HEK293 (cell line): ENCODE results near the gene ACSL3.

Source experiments
- CTCF ChIA-PET: fragments of 350-600 bp; formaldehyde crosslinking; extraction: SDS; loops from one replicate; lab custom pipeline; 2021; ENCODE audit warnings: antibody characterized with exemption; lab: Yijun Ruan, JAX
- POLR2A ChIA-PET: fragments of 300-600 bp; formaldehyde crosslinking; extraction: SDS; loops from one replicate; lab custom pipeline; 2020; ENCODE audit warnings: antibody characterized with exemption, inconsistent platforms; lab: Yijun Ruan, JAX
- H3K27ac ChIP-seq: fragments of 200-500 bp; sonication (Bioruptor generic); 2 replicates; pipeline ENCODE4 v1.5.1; 2014; ENCODE audit warnings: low read depth, low read length, control low read depth, inconsistent platforms; ENCODE audit errors: extremely low read depth
- H3K36me3 ChIP-seq, 2 experiments: fragments of 200-500 bp in 1 of 2; sonication (Bioruptor generic) in 1 of 2; 1 replicate in 1 of 2; 2 replicates in 1 of 2; pipeline ENCODE4 v1.5.1; 2014 to 2017; ENCODE audit warnings: inconsistent platforms in 2 of 2, low read length in 2 of 2; ENCODE audit not compliant: control insufficient read depth in 2 of 2, insufficient read depth in 1 of 2
- H3K4me1 ChIP-seq: fragments of 200-500 bp; sonication (Bioruptor generic); 2 replicates; pipeline ENCODE4 v1.5.1; 2014; ENCODE audit warnings: mild to moderate bottlenecking, low read length, inconsistent platforms; ENCODE audit not compliant: control insufficient read depth, insufficient read depth
- H3K4me3 ChIP-seq: 2 replicates; pipeline ENCODE4 v1.5.1; 2011; ENCODE audit warnings: low read depth, mild to moderate bottlenecking, control low read depth, low read length, moderate library complexity
- H3K9me3 ChIP-seq: fragments of 200-500 bp; sonication (Bioruptor generic); 2 replicates; pipeline ENCODE4 v1.5.1; 2014; ENCODE audit warnings: low read depth, low read length, inconsistent platforms; ENCODE audit not compliant: control insufficient read depth, insufficient read depth
- EGR2 ChIP-seq: fragments of 450-650 bp; formaldehyde crosslinking; IDR thresholded peaks from 2 replicates; pipeline ENCODE4 v1.5.1; 2016; ENCODE audit warnings: low read depth, missing biosample characterization, missing genetic modification characterization
- HOXC10 ChIP-seq: sonication (generic); formaldehyde crosslinking; IDR thresholded peaks from 2 replicates; pipeline ENCODE4 v1.8.1; 2023; ENCODE audit warnings: mild to moderate bottlenecking, missing genetic modification reagents
- KLF9 ChIP-seq: fragments of 450-650 bp; formaldehyde crosslinking; IDR thresholded peaks from 2 replicates; pipeline ENCODE4 v1.5.1; 2016; ENCODE audit warnings: missing biosample characterization, missing genetic modification characterization, low read depth
- PATZ1 ChIP-seq: fragments of 450-650 bp; formaldehyde crosslinking; IDR thresholded peaks from 2 replicates; pipeline ENCODE4 v1.5.1; 2016; ENCODE audit warnings: missing biosample characterization, missing genetic modification characterization
- PBX3 ChIP-seq: sonication (generic); formaldehyde crosslinking; IDR thresholded peaks from 2 replicates; pipeline ENCODE4 v1.8.1; 2022; ENCODE audit warnings: mild to moderate bottlenecking, moderate library complexity, missing genetic modification reagents
- PRDM1 ChIP-seq: fragments of 450-650 bp; formaldehyde crosslinking; IDR thresholded peaks from 2 replicates; pipeline ENCODE4; 2016; ENCODE audit warnings: missing biosample characterization, missing genetic modification characterization
- ZBTB1 ChIP-seq: fragments of 450-650 bp; formaldehyde crosslinking; IDR thresholded peaks from 2 replicates; pipeline ENCODE4 v1.5.1; 2016; ENCODE audit warnings: missing biosample characterization, missing genetic modification characterization
- ZBTB11 ChIP-seq: fragments of 450-650 bp; formaldehyde crosslinking; conservative IDR thresholded peaks from 2 replicates; pipeline ENCODE4 v1.5.1; 2016; ENCODE audit warnings: low read depth, missing biosample characterization, missing genetic modification characterization
- ZNF155 ChIP-seq: fragments of 450-650 bp; formaldehyde crosslinking; IDR thresholded peaks from 2 replicates; pipeline ENCODE4 v1.5.1; 2016; ENCODE audit warnings: missing biosample characterization, missing genetic modification characterization
- ZNF18 ChIP-seq: fragments of 450-650 bp; formaldehyde crosslinking; IDR thresholded peaks from 2 replicates; pipeline ENCODE4 v1.5.1; 2016; ENCODE audit warnings: missing biosample characterization, missing genetic modification characterization
- ZNF433 ChIP-seq: fragments of 450-650 bp; formaldehyde crosslinking; IDR thresholded peaks from 2 replicates; pipeline ENCODE4 v1.5.1; 2016; ENCODE audit warnings: missing biosample characterization, missing genetic modification characterization, low read depth
- ZNF501 ChIP-seq: fragments of 450-650 bp; formaldehyde crosslinking; IDR thresholded peaks from 2 replicates; pipeline ENCODE4 v1.5.1; 2016; ENCODE audit warnings: missing biosample characterization, missing genetic modification characterization
- ZNF555 ChIP-seq: fragments of 450-650 bp; formaldehyde crosslinking; conservative IDR thresholded peaks from 2 replicates; pipeline ENCODE4 v1.5.1; 2017; ENCODE audit warnings: missing biosample characterization, mild to moderate bottlenecking, missing genetic modification characterization, inconsistent platforms
- ZNF571 ChIP-seq: fragments of 450-650 bp; formaldehyde crosslinking; IDR thresholded peaks from 2 replicates; pipeline ENCODE4 v1.5.0; 2017; ENCODE audit warnings: missing biosample characterization, missing genetic modification characterization
- ZNF629 ChIP-seq: fragments of 450-650 bp; formaldehyde crosslinking; IDR thresholded peaks from 2 replicates; pipeline ENCODE4 v1.5.1; 2017; ENCODE audit warnings: missing biosample characterization, missing genetic modification characterization
- ZNF837 ChIP-seq: fragments of 450-650 bp; formaldehyde crosslinking; IDR thresholded peaks from 2 replicates; pipeline ENCODE4 v1.5.1; 2016; ENCODE audit warnings: missing biosample characterization, missing genetic modification characterization
- ZSCAN30 ChIP-seq: fragments of 450-650 bp; IDR thresholded peaks from 2 replicates; pipeline ENCODE4 v1.5.1; 2018; ENCODE audit warnings: missing biosample characterization, mild to moderate bottlenecking, missing genetic modification characterization, moderate library complexity

Gene ACSL3

GRCh38 chr2:222963641-222964040, 102.8 kb downstream of the ACSL3 start (continued):
- TF ChIP-seq HOXC10 (no peak), ZNF501 (tag by site-specific recombination) (no peak), ZNF18 (tag by site-specific recombination) (no peak), ZNF433 (no peak), ZBTB1 (tag by site-specific recombination) (no peak), ZNF571 (no peak), EGR2 (tag by site-specific recombination) (no peak), ZNF837 (tag by site-specific recombination) (no peak), KLF9 (tag by site-specific recombination) (no peak)

- Histone ChIP-seq H3K9me3 (no peaks in the 10 kb centered on the region), H3K4me3 (no peak overlapping the region)
- CTCF ChIA-PET: no interaction called here
- no peak for TF ChIP-seq ZNF155 (tag by site-specific recombination)
- no peak for TF ChIP-seq ZNF629
- TF ChIP-seq ZNF555 (tag by site-specific recombination): no peak
- TF ChIP-seq PRDM1: no peak
- TF ChIP-seq ZSCAN30 (tag by site-specific recombination): no peak
- TF ChIP-seq ZBTB11 (tag by site-specific recombination): no peak
- no peak for TF ChIP-seq PBX3
- no peak for TF ChIP-seq PATZ1
- TF ChIP-seq, all 188 proteins: peak for 0
- Histone ChIP-seq H3K36me3 (no peaks in the 10 kb centered on the region), H3K4me1 (no peaks in the 10 kb centered on the region), H3K27ac (no peak overlapping the region)
- POLR2A ChIA-PET: no interaction called here
Observed at GRCh38 chr2:222964376-222965031, 103.7 kb downstream of the ACSL3 start.
